AG10803 (cell line): ENCODE measurements around the gene KRT81.

Experiments
- DNase-seq: peaks from one replicate; pipeline ENCODE4 v3.0.0; 2010; ENCODE audit warnings: low read depth
- H3K4me3 ChIP-seq: 2 replicates; pipeline ENCODE4 v1.5.1; 2011; ENCODE audit warnings: mild to moderate bottlenecking, low read length, control low read depth
- CTCF ChIP-seq: conservative IDR thresholded peaks from 2 replicates; pipeline ENCODE4 v1.5.1; 2011; ENCODE audit warnings: mild to moderate bottlenecking, low read length, control low read depth, inconsistent platforms

The KRT81 gene

DNA sequence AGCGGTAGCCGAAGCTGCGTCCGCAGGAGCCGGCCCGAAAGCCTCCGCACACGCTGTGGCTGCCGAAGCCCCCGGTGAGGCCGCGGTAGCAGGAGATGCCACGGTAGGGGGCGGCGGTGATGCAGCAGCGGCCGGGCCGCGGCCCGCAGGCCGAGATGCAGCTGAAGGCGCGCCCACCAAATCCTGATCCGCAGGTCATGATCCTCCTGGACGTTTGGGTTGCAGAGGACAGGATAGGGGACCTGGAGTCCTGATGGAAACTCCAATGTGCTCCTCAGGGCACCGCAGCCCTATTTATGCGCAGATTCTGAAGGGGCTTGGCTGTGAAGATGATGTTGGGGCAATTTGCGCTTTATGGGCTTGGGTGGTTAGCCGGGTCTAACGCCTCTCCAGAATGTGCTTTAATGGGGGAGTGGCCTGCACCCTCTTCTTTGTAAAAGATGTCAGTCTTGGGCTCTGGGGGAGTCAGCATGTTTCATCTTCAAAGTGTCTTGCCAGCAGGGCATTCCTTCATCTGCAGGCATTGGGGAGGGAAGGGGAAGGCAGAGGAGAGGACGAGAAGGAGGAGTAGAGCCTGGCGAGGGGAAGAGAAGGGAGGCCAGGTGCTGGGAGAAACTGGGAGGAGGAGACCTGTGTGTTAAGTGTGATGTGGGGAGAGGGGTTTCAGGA is at the start of gene KRT81:
TSS of gene KRT81 (minus strand) at position 268 of the 669 bp plus-strand sequence. CDS start at position 199, 69 bp downstream.
- no peak within 1 kb of the TSS for H3K4me3 ChIP-seq
- TF ChIP-seq CTCF = no peak
- DNase-seq = no peak

DNA sequence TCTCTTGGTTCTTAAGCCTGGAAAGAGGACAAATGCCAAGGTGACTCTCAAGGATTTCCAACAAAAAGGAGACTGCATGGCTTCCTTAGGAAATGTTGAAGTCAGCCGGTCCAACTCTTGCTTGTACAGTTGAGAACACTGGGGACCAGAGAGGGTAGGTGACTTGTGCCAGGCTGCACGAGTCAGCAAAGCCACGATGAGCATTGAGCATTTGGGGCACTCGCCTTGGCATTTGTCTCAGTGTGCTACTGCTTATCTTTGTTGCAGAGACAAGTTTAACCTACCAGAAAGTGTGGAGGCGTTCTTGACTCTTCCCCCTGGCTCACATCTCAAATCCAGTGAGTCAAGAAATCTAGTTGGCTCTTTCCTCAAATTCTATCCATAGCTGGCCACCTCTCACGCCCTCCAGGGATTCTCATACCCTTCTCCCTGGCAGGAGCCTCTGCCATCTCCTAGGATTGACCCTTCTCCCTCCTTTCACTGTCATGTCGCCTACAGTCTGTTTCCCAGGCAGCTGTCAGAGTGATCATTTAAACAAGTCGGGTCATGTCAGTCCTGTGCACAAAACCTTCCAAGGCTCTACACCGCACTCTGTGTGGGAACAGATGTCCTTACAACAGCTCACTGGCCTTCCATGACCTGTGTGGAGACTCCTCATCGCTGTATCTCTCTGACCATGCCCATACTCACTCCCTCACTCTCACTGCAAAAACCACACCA is 47.1 kb upstream of the KRT81 start:
- no peak for TF ChIP-seq CTCF
- H3K4me3 ChIP-seq = no peak overlapping the region
- no peak for DNase-seq

- DNase-seq = no peak
- H3K4me3 ChIP-seq = no peak overlapping the region
- no peak for TF ChIP-seq CTCF
Measured at GRCh38 chr12:52337054-52337453, 45.7 kb upstream of the KRT81 start.

- DNase-seq = no peak
- TF ChIP-seq CTCF = no peak
- no peak overlapping the region for H3K4me3 ChIP-seq
Measured at GRCh38 chr12:52336641-52337040, 45.3 kb upstream of the KRT81 start.

DNA sequence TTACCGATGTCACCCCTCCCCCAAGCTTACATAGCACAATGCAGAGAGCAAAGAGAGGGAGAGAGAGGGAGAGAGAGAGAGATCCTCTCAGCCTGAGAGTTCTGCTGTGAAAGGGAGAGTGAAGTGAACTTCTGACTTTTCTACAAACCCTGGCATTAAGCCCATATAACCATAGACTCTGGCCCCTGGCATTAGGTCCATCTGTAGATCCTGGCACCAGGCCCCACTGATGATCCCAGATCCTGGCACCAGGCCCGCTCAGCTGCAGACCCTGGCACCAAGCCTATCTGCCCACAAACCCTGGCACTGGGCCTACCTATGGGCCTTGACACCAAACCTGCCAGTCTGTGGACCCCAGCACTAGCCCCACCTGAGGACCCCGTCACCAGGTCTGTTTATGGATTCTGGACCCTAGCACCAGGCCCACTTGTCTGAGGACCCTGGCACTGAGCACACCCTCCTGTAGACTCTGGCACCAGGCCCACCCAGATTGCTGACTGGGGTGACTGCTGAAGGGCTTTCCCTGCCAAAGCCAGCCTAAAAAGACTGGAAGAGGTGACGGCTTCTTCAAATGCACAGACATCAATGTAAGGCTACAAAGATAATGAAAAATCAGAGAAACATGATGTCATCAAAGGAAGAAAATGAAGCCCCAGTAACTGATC is 44.4 kb upstream of the KRT81 start:
- no peak overlapping the region for H3K4me3 ChIP-seq
- TF ChIP-seq CTCF = no peak
- DNase-seq = no peak

GRCh38 chr12:52334185-52334584 is 42.9 kb upstream of the KRT81 start:
- DNase-seq = no peak
- no peak overlapping the region for H3K4me3 ChIP-seq
- TF ChIP-seq CTCF = no peak
